GM12878 (cell line): ENCODE results near the gene KTI12. TPM values are rescaled to one million over a fixed set of nuclear protein-coding genes. Genes with fewer than 3 reads are reported as not detected.
A peak's percentile ranks its signal among the peaks of the same experiment; 100 is the strongest.

Experiments used
- ATF7 ChIP-seq: fragments of 450-650 bp; IDR thresholded peaks from 2 replicates; pipeline ENCODE4 v1.6.1; 2016; ENCODE audit warnings: low read depth, mild to moderate bottlenecking
- BCL3 ChIP-seq: IDR thresholded peaks from 2 replicates; pipeline ENCODE4 v1.6.1; 2011; ENCODE audit warnings: borderline replicate concordance, low read depth, mild to moderate bottlenecking, moderate library complexity, low read length; ENCODE audit not compliant: insufficient read depth, poor library complexity, severe bottlenecking
- CTCF ChIP-seq, 3 experiments: IDR thresholded peaks in 2 of 3; conservative IDR thresholded peaks in 1 of 3; 2 replicates each; pipeline ENCODE4 v1.5.1; 2011; ENCODE audit warnings: low read depth in 3 of 3, low read length in 3 of 3, mild to moderate bottlenecking in 3 of 3, control low read depth in 2 of 3, moderate library complexity in 2 of 3, inconsistent platforms in 1 of 3, mixed read lengths in 1 of 3; ENCODE audit not compliant: control insufficient read depth in 2 of 3, insufficient read depth in 1 of 3; ENCODE audit errors: extremely low read depth in 1 of 3
- EED ChIP-seq: sonication (generic); IDR thresholded peaks from 2 replicates; pipeline ENCODE4 v1.6.1; 2016; ENCODE audit warnings: antibody characterized with exemption, low read depth
- GABPA ChIP-seq: IDR thresholded peaks from 2 replicates; pipeline ENCODE4 v1.6.1; 2014; ENCODE audit warnings: antibody characterized with exemption, low read depth, mild to moderate bottlenecking, inconsistent platforms
- HCFC1 ChIP-seq: fragments of 150-350 bp; IDR thresholded peaks from 2 replicates; pipeline ENCODE4 v1.6.1; 2014; ENCODE audit warnings: low read length
- HDAC2 ChIP-seq: fragments of 200-600 bp; sonication (generic); IDR thresholded peaks from 2 replicates; pipeline ENCODE4 v1.6.1; 2017
- HDAC6 ChIP-seq: fragments of 200-600 bp; sonication (generic); IDR thresholded peaks from one replicate; pipeline ENCODE4 v1.8.0; 2017; ENCODE audit warnings: antibody characterized with exemption; ENCODE audit not compliant: unreplicated experiment
- NR2F1 ChIP-seq: fragments of 450-650 bp; conservative IDR thresholded peaks from 2 replicates; pipeline ENCODE4 v1.6.1; 2017; ENCODE audit warnings: mild to moderate bottlenecking
- NRF1 ChIP-seq: conservative IDR thresholded peaks from 2 replicates; pipeline ENCODE4 v1.6.1; 2011; ENCODE audit warnings: mild to moderate bottlenecking, low read depth, low read length, improper control_type of control experiment
- POLR2A ChIP-seq: IDR thresholded peaks from 2 replicates; pipeline ENCODE4 v1.6.1; 2011; ENCODE audit warnings: low read depth, mild to moderate bottlenecking, low read length
- RELA ChIP-seq: fragments of 450-650 bp; IDR thresholded peaks from 2 replicates; pipeline ENCODE4 v1.8.0; 2014; ENCODE audit warnings: borderline replicate concordance; ENCODE audit not compliant: partially characterized antibody
- SUZ12 ChIP-seq: fragments of 200-600 bp; sonication (generic); IDR thresholded peaks from one replicate; pipeline ENCODE4 v1.6.1; 2018; ENCODE audit warnings: antibody characterized with exemption, mild to moderate bottlenecking; ENCODE audit not compliant: unreplicated experiment
- TAF1 ChIP-seq: IDR thresholded peaks from 2 replicates; pipeline ENCODE4 v1.6.1; 2011; ENCODE audit warnings: mild to moderate bottlenecking, low read depth, low read length, borderline replicate concordance
- ZBTB11 ChIP-seq: fragments of 450-650 bp; formaldehyde crosslinking; IDR thresholded peaks from 2 replicates; pipeline ENCODE4 v1.5.0; 2022; ENCODE audit warnings: mild to moderate bottlenecking, missing genetic modification characterization
- ZNF274 ChIP-seq: IDR thresholded peaks from one replicate; pipeline ENCODE4 v1.8.0; 2011; ENCODE audit not compliant: insufficient read length, insufficient read depth
- polyA plus RNA-seq, 11 experiments: library from polyadenylated mRNA; depleted of rRNA in 4 of 11; unstranded in 6 of 11; stranded (reverse) in 5 of 11; fragments of >200 nt; fragmentation: Nextera tagmentation in 4 of 11; fragmentation: Illumina TruSeq in 1 of 11; extraction: Ambion mirVana in 4 of 11; extraction: Trizol in 1 of 11; gene quantifications; 1 replicate in 1 of 11; 2 replicates in 10 of 11; pipeline versions ENCODE4 v1.2.1 to v1.2.3, GENCODE V29; 2011 to 2016; ENCODE audit warnings: inconsistent platforms in 2 of 11, missing spikeins in 2 of 11, low read depth in 1 of 11
- total RNA-seq, 4 experiments: library from RNA; depleted of rRNA in 3 of 4; stranded (reverse); fragments of >200 nt in 3 of 4; fragmentation: Illumina TruSeq in 1 of 4; extraction: Trizol in 1 of 4; gene quantifications; 2 replicates each; pipeline versions ENCODE4 v1.2.1 to v1.2.3, GENCODE V29; 2013 to 2021
- TF ChIP-seq, protein P1 (sequence below): fragments of 450-650 bp; IDR thresholded peaks from 2 replicates; pipeline ENCODE4 v1.6.1; 2016; ENCODE audit warnings: mild to moderate bottlenecking
- TF ChIP-seq, protein P2 (sequence below): fragments of 450-650 bp; IDR thresholded peaks from 2 replicates; pipeline ENCODE4 v1.6.1; 2018; ENCODE audit warnings: mild to moderate bottlenecking, low read depth, moderate library complexity; ENCODE audit not compliant: partially characterized antibody

KTI12 gene
- total and polyA plus RNA-seq, 10 of the 15 experiments (the other 5 are each of a cell fraction or from before 2014, with no cell fraction given), result 2.7 to 32.4 (median 17.6) TPM

GRCh38 chr1:52056937-52057231, 23.3 kb upstream of the KTI12 start (continued):
- TF ChIP-seq ZBTB11 (CRISPR knock-in tag) (no peak), NRF1 (no peak), EED (no peak), ATF7 (peak; percentile 51; the same call in 1 of the 2 replicates), NR2F1 (no peak), CTCF (IDR thresholded peaks at IDR 0.05 in 2 of 3, conservative IDR thresholded peaks at IDR 0.05 in 1 of 3; ENCODE audit: control insufficient read depth in 2 of 3, extremely low read depth in 1 of 3, insufficient read depth in 1 of 3, low read depth in 3 of 3, low read length in 3 of 3) (no peak), HDAC2 (no peak), TAF1 (no peak), HCFC1 (no peak), POLR2A (no peak), HDAC6 (no peak), GABPA (no peak), RELA (no peak), ZNF274 (no peak), BCL3 (no peak), SUZ12 (no peak)
- TF ChIP-seq, protein P1, sequence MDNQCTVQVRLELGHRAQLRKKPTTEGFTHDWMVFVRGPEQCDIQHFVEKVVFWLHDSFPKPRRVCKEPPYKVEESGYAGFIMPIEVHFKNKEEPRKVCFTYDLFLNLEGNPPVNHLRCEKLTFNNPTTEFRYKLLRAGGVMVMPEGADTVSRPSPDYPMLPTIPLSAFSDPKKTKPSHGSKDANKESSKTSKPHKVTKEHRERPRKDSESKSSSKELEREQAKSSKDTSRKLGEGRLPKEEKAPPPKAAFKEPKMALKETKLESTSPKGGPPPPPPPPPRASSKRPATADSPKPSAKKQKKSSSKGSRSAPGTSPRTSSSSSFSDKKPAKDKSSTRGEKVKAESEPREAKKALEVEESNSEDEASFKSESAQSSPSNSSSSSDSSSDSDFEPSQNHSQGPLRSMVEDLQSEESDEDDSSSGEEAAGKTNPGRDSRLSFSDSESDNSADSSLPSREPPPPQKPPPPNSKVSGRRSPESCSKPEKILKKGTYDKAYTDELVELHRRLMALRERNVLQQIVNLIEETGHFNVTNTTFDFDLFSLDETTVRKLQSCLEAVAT, result no peak
- TF ChIP-seq, protein P2, sequence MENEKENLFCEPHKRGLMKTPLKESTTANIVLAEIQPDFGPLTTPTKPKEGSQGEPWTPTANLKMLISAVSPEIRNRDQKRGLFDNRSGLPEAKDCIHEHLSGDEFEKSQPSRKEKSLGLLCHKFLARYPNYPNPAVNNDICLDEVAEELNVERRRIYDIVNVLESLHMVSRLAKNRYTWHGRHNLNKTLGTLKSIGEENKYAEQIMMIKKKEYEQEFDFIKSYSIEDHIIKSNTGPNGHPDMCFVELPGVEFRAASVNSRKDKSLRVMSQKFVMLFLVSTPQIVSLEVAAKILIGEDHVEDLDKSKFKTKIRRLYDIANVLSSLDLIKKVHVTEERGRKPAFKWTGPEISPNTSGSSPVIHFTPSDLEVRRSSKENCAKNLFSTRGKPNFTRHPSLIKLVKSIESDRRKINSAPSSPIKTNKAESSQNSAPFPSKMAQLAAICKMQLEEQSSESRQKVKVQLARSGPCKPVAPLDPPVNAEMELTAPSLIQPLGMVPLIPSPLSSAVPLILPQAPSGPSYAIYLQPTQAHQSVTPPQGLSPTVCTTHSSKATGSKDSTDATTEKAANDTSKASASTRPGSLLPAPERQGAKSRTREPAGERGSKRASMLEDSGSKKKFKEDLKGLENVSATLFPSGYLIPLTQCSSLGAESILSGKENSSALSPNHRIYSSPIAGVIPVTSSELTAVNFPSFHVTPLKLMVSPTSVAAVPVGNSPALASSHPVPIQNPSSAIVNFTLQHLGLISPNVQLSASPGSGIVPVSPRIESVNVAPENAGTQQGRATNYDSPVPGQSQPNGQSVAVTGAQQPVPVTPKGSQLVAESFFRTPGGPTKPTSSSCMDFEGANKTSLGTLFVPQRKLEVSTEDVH, result no peak
